ENCODE measurements around the gene RERE.

RERE gene

GRCh38 chr1:8358241-8358896, 459.1 kb downstream of the RERE start:
- TF ChIP-seq, protein P1, sequence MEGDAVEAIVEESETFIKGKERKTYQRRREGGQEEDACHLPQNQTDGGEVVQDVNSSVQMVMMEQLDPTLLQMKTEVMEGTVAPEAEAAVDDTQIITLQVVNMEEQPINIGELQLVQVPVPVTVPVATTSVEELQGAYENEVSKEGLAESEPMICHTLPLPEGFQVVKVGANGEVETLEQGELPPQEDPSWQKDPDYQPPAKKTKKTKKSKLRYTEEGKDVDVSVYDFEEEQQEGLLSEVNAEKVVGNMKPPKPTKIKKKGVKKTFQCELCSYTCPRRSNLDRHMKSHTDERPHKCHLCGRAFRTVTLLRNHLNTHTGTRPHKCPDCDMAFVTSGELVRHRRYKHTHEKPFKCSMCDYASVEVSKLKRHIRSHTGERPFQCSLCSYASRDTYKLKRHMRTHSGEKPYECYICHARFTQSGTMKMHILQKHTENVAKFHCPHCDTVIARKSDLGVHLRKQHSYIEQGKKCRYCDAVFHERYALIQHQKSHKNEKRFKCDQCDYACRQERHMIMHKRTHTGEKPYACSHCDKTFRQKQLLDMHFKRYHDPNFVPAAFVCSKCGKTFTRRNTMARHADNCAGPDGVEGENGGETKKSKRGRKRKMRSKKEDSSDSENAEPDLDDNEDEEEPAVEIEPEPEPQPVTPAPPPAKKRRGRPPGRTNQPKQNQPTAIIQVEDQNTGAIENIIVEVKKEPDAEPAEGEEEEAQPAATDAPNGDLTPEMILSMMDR (IDR thresholded peaks at IDR 0.05; ENCODE audit: extremely low read depth, missing control alignments) = no peak
- DNase-seq (ENCODE audit: low spot score) = no peak

- DNase-seq (ENCODE audit: low spot score) = no peak
- TF ChIP-seq, protein P1 (IDR thresholded peaks at IDR 0.05; ENCODE audit: extremely low read depth, missing control alignments) = no peak
Measured at GRCh38 chr1:8357329-8358101, 459.9 kb downstream of the RERE start.

DNA sequence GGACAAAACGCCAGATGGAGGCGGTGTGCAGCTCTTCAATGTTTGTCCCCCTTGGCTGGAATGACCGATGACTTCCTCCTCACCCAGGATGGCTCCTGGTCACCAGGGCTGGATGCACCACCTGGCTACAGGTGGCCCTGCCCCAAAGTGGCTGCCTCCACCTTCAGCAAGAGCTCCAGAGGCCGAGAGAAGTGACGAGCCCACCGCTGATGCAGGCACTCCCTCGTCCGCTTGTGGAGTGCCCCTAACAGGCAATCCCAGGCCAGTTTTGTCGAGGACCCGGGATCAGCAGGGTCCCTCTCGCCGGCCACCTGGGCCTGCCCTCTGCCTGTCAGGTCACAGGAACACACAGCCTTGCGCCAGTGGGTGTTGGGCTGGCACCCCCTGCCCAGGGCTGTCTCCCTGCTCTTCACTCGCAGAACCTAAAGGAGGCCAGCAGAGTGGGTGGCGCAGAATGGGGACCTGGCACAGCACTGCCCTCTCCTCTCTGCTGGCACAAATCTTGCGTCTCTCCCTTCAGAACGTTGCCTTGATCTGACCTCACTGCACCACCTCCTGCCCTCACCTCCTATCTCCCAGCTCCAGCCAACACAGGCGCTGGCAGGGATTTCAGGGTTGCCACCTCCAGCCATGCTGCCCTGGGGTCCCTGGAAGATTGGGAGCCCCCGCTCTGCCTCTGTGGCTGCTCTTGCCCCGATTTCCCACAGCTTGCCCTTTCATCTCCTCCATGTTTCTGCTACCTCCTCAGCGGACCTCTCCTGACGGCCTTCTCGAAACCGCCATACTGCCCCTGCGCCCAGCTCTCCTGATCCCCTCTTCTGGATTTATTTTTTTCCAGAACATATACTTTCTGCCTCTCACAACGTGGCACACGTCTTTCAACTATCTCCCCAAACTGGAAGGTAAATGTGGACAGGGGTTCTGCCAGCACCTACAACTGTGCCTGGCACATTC, 460.9 kb downstream of the RERE start:
- no peak for DNase-seq (ENCODE audit: low spot score)
- TF ChIP-seq, protein P1 (IDR thresholded peaks at IDR 0.05; ENCODE audit: extremely low read depth, missing control alignments) = no peak

DNA sequence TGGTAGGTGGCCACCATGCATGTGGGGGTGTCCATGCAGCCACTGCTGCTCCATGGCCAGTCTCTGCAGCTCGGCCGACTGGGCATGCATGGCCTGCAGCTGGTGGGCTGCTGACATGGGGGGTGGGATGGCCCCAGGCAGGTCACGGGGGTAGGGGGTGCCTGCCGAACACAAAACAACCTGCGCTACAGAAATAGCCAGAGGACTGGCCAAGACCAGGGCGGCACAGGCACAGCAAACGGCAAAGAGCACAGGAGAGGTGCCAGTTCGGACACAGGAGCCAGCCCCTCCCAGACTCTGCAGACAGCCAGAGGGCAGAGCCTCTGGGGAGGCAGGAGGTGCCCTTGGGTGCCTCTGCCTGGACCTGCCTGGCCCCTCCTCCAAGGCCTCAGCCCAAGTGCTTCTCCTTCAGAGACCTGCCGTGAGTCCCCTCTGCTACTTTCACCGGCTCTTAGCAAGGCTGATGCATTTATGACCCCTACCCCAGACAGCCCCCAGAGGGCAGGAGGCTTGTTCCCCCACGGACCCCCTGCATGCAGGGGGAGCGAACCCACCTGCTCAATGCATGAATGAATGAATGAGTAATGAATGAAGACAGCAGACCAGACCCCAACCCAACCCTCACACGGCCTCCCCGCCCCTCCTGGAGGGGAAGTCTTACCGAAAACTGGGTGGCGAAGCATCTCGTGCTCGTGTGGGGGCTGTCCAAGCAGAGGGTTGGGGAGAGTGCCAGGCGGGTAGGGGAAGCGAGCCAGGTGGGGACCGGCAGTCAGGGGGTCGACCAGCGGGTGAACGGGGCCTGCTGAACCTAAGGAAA, 461.8 kb downstream of the RERE start:
- TF ChIP-seq, protein P1 (IDR thresholded peaks at IDR 0.05; ENCODE audit: extremely low read depth, missing control alignments) = no peak
- no peak for DNase-seq (ENCODE audit: low spot score)

DNA sequence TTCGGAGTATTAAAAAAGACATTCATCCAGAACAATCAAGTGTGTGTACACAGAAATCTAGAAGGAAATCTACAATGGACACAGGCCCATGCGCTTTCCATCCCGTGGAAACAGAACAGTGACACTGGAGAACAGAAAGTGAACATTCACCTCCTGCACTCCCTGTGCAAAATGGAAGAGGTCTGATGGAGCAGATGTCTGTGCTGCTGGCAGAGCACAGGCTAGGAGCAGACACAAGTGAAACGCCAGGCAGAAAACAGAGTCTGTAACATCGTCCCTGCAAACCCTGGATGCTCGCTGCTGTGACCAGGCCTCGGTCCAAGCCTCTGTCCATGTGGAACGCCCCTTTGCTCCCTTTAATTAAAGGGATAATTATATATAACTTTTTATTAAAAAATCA, 463.4 kb downstream of the RERE start:
- DNase-seq (ENCODE audit: low spot score) = no peak
- TF ChIP-seq, protein P1 (IDR thresholded peaks at IDR 0.05; ENCODE audit: extremely low read depth, missing control alignments) = no peak

GRCh38 chr1:8352886-8353785, 464.3 kb downstream of the RERE start:
- TF ChIP-seq, protein P1 (IDR thresholded peaks at IDR 0.05; ENCODE audit: extremely low read depth, missing control alignments) = no peak
- no peak for DNase-seq (ENCODE audit: low spot score)
